ENCODE measurements around the gene BNIP2.
"Not testable (repeated sequence)": the region's sequence is repeated elsewhere in the genome, so short reads cannot be mapped to it uniquely, and the experiment has no call there.

Gene BNIP2

GRCh38 chr15:59688782-59689625, at the start of gene BNIP2:
TSS of gene BNIP2 (minus strand) at chr15:59689320. CDS start at chr15:59682457, 6,863 bp downstream.
- peak; percentile 67 to 96 (median 92) for DNase-seq

- no peak for DNase-seq
These were observed 49.6 kb upstream of the BNIP2 start for GRCh38 chr15:59738676-59739075.

GRCh38 chr15:59736181-59736580, 47.1 kb upstream of the BNIP2 start:
- DNase-seq, result no peak

- DNase-seq, result no peak
These were observed 36.0 kb upstream of the BNIP2 start for GRCh38 chr15:59725151-59725486.

- no peak for DNase-seq
These were observed 34.7 kb upstream of the BNIP2 start for GRCh38 chr15:59723687-59724346.

GRCh38 chr15:59722476-59722875, 33.4 kb upstream of the BNIP2 start:
- DNase-seq, result no peak

GRCh38 chr15:59722037-59722436, 32.9 kb upstream of the BNIP2 start:
- no peak for DNase-seq

- DNase-seq, result no peak
These were observed 32.3 kb upstream of the BNIP2 start for GRCh38 chr15:59721411-59721810.

- DNase-seq, result no peak
These were observed 24.1 kb upstream of the BNIP2 start for GRCh38 chr15:59713177-59713576.

- DNase-seq, result no peak
These were observed 22.5 kb upstream of the BNIP2 start for GRCh38 chr15:59711451-59712243.

- DNase-seq, result no peak
These were observed 18.5 kb upstream of the BNIP2 start for GRCh38 chr15:59707619-59708018.

GRCh38 chr15:59703979-59704796, 15.1 kb upstream of the BNIP2 start:
- DNase-seq, result no peak

- DNase-seq, result no peak
These were observed 13.2 kb upstream of the BNIP2 start for GRCh38 chr15:59702351-59702750.

- DNase-seq, result no peak
These were observed 12.8 kb upstream of the BNIP2 start for GRCh38 chr15:59701880-59702279.

- no peak for DNase-seq
These were observed 10.8 kb upstream of the BNIP2 start for GRCh38 chr15:59699810-59700431.

- not testable (repeated sequence) for DNase-seq
These were observed 8.9 kb upstream of the BNIP2 start for GRCh38 chr15:59698065-59698464.

- no peak for DNase-seq
These were observed 7.2 kb upstream of the BNIP2 start for GRCh38 chr15:59696332-59696731.

- DNase-seq, result no peak
These were observed 5.7 kb upstream of the BNIP2 start for GRCh38 chr15:59694779-59695178.

- DNase-seq, result no peak
These were observed 2.2 kb upstream of the BNIP2 start for GRCh38 chr15:59691194-59691805.

GRCh38 chr15:59689626-59690236, 611 bp upstream of the BNIP2 start:
- peak in 12 of 14 donors; percentile 5 to 48 (median 28) for DNase-seq

GRCh38 chr15:59688423-59688781, 718 bp downstream of the BNIP2 start:
- DNase-seq, result no peak

All from C1 segment of cervical spinal cord (tissue), 14 donors.